Measurements from ENCODE around the gene CEP57L1. TPM values are rescaled to one million over a fixed set of nuclear protein-coding genes. Genes with fewer than 3 reads are reported as not detected.
A peak's percentile ranks its signal among the peaks of the same experiment; 100 is the strongest.

Gene CEP57L1
- total RNA-seq, 1 donor from 2014 or later = 11.0 TPM

- no peaks in the 10 kb centered on the region for H3K27me3 Mint-ChIP-seq (ENCODE audit: unreplicated experiment)
- peaks cover 13% of the 10 kb centered on the region for H3K4me1 Mint-ChIP-seq (ENCODE audit: unreplicated experiment)
- no peak for TF ChIP-seq CTCF (IDR thresholded peaks at IDR 0.05; ENCODE audit: unreplicated experiment)
- no peaks in the 10 kb centered on the region for H3K36me3 Mint-ChIP-seq (ENCODE audit: low read depth, unreplicated experiment)
- no peaks in the 10 kb centered on the region for H3K9me3 Mint-ChIP-seq (ENCODE audit: unreplicated experiment)
- DNase-seq (ENCODE audit: low spot score) = no peak
- H3K4me3 Mint-ChIP-seq (ENCODE audit: unreplicated experiment) = no peak overlapping the region
- H3K27ac Mint-ChIP-seq (ENCODE audit: unreplicated experiment) = no peak overlapping the region
Measured at GRCh38 chr6:109087661-109088264, 7.5 kb upstream of the CEP57L1 start.

GRCh38 chr6:109088995-109089394, 6.3 kb upstream of the CEP57L1 start:
- no peak for TF ChIP-seq CTCF (IDR thresholded peaks at IDR 0.05; ENCODE audit: unreplicated experiment)
- Mint-ChIP-seq H3K36me3 (ENCODE audit: low read depth, unreplicated experiment) (no peaks in the 10 kb centered on the region), H3K4me1 (ENCODE audit: unreplicated experiment) (peaks cover 17% of the 10 kb centered on the region), H3K4me3 (ENCODE audit: unreplicated experiment) (no peak overlapping the region), H3K27me3 (ENCODE audit: unreplicated experiment) (no peaks in the 10 kb centered on the region), H3K27ac (ENCODE audit: unreplicated experiment) (no peak overlapping the region), H3K9me3 (ENCODE audit: unreplicated experiment) (no peaks in the 10 kb centered on the region)
- no peak for DNase-seq (ENCODE audit: low spot score)

- Mint-ChIP-seq H3K4me3 (ENCODE audit: unreplicated experiment) (no peak overlapping the region), H3K4me1 (ENCODE audit: unreplicated experiment) (peaks cover 23% of the 10 kb centered on the region), H3K27me3 (ENCODE audit: unreplicated experiment) (no peaks in the 10 kb centered on the region), H3K27ac (ENCODE audit: unreplicated experiment) (no peak overlapping the region), H3K9me3 (ENCODE audit: unreplicated experiment) (no peaks in the 10 kb centered on the region), H3K36me3 (ENCODE audit: low read depth, unreplicated experiment) (no peaks in the 10 kb centered on the region)
- DNase-seq (ENCODE audit: low spot score) = no peak
- TF ChIP-seq CTCF (IDR thresholded peaks at IDR 0.05; ENCODE audit: unreplicated experiment) = no peak
Measured at GRCh38 chr6:109091314-109092024, 3.8 kb upstream of the CEP57L1 start.

GRCh38 chr6:109092074-109092473, 3.2 kb upstream of the CEP57L1 start:
- no peak for DNase-seq (ENCODE audit: low spot score)
- TF ChIP-seq CTCF (IDR thresholded peaks at IDR 0.05; ENCODE audit: unreplicated experiment) = no peak
- no peak overlapping the region for H3K27ac Mint-ChIP-seq (ENCODE audit: unreplicated experiment)
- peak overlapping the region; percentile 78 for H3K4me3 Mint-ChIP-seq (ENCODE audit: unreplicated experiment)
- H3K36me3 Mint-ChIP-seq (ENCODE audit: low read depth, unreplicated experiment) = no peaks in the 10 kb centered on the region
- H3K4me1 Mint-ChIP-seq (ENCODE audit: unreplicated experiment) = peaks cover 23% of the 10 kb centered on the region
- no peaks in the 10 kb centered on the region for H3K27me3 Mint-ChIP-seq (ENCODE audit: unreplicated experiment)
- H3K9me3 Mint-ChIP-seq (ENCODE audit: unreplicated experiment) = no peaks in the 10 kb centered on the region

GRCh38 chr6:109093732-109094415, 1.4 kb upstream of the CEP57L1 start:
- no peak for TF ChIP-seq CTCF (IDR thresholded peaks at IDR 0.05; ENCODE audit: unreplicated experiment)
- Mint-ChIP-seq H3K27me3 (ENCODE audit: unreplicated experiment) (no peaks in the 10 kb centered on the region), H3K4me1 (ENCODE audit: unreplicated experiment) (peaks cover 23% of the 10 kb centered on the region), H3K9me3 (ENCODE audit: unreplicated experiment) (no peaks in the 10 kb centered on the region), H3K36me3 (ENCODE audit: low read depth, unreplicated experiment) (peaks cover 3% of the 10 kb centered on the region), H3K27ac (ENCODE audit: unreplicated experiment) (peak overlapping the region; percentile 81), H3K4me3 (ENCODE audit: unreplicated experiment) (peak overlapping the region; percentile 94)
- DNase-seq (ENCODE audit: low spot score) = no peak
